Ovary (tissue), 3 donors: ENCODE measurements around the gene ATCAY.

Experiments
- EP300 ChIP-seq: sonication (generic); formaldehyde crosslinking; IDR thresholded peaks from one replicate; pipeline ENCODE4 v1.6.1; 2017; ENCODE audit warnings: antibody characterized with exemption
- POLR2A ChIP-seq: fragments of 450-650 bp; IDR thresholded peaks from one replicate; pipeline ENCODE4 v1.6.1; 2017; ENCODE audit warnings: antibody characterized with exemption, mild to moderate bottlenecking, moderate library complexity
- TF ChIP-seq, protein P1 (sequence below), 3 donors: fragments of 450-650 bp in 2 of 3; fragments of 200-600 bp in 1 of 3; IDR thresholded peaks; one replicate each; pipeline versions ENCODE4 v1.5.1 to v1.8.0; 2016 to 2022; ENCODE audit warnings: antibody characterized with exemption in 3 of 3, mild to moderate bottlenecking in 1 of 3
- donor health status: DM: no; HTN: no; CAD: no.

- TF ChIP-seq, protein P1, sequence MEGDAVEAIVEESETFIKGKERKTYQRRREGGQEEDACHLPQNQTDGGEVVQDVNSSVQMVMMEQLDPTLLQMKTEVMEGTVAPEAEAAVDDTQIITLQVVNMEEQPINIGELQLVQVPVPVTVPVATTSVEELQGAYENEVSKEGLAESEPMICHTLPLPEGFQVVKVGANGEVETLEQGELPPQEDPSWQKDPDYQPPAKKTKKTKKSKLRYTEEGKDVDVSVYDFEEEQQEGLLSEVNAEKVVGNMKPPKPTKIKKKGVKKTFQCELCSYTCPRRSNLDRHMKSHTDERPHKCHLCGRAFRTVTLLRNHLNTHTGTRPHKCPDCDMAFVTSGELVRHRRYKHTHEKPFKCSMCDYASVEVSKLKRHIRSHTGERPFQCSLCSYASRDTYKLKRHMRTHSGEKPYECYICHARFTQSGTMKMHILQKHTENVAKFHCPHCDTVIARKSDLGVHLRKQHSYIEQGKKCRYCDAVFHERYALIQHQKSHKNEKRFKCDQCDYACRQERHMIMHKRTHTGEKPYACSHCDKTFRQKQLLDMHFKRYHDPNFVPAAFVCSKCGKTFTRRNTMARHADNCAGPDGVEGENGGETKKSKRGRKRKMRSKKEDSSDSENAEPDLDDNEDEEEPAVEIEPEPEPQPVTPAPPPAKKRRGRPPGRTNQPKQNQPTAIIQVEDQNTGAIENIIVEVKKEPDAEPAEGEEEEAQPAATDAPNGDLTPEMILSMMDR (IDR thresholded peaks at IDR 0.05) = no peak
- no peak for TF ChIP-seq POLR2A
- TF ChIP-seq EP300 = no peak
Observed at GRCh38 chr19:3961007-3961406, 80.5 kb downstream of the ATCAY start.
